Glutamatergic neuron (in vitro differentiated cells): Measurements from ENCODE around the gene CDC34. TPM values are rescaled to one million over a fixed set of nuclear protein-coding genes. Genes with fewer than 3 reads are reported as not detected.

ENCODE experiments used
- DNase-seq: peaks from one replicate; pipeline ENCODE4 v3.0.0; 2022
- H3K27ac Mint-ChIP-seq: one replicate; pipeline ENCODE4 v1.8.0; 2020; ENCODE audit warnings: mild to moderate bottlenecking, mixed read lengths, inconsistent platforms; ENCODE audit not compliant: unreplicated experiment
- H3K27me3 Mint-ChIP-seq: one replicate; pipeline ENCODE4 v1.8.0; 2020; ENCODE audit warnings: mild to moderate bottlenecking, moderate library complexity, mixed read lengths, inconsistent platforms; ENCODE audit not compliant: unreplicated experiment
- H3K36me3 Mint-ChIP-seq: one replicate; pipeline ENCODE4 v1.8.0; 2020; ENCODE audit warnings: mild to moderate bottlenecking, mixed read lengths, inconsistent platforms; ENCODE audit not compliant: unreplicated experiment
- H3K4me1 Mint-ChIP-seq: one replicate; pipeline ENCODE4 v1.8.0; 2020; ENCODE audit warnings: mild to moderate bottlenecking, low read depth, mixed read lengths, inconsistent platforms; ENCODE audit not compliant: unreplicated experiment
- H3K4me3 Mint-ChIP-seq: one replicate; pipeline ENCODE4 v1.8.0; 2020; ENCODE audit warnings: mild to moderate bottlenecking, mixed read lengths, inconsistent platforms; ENCODE audit not compliant: unreplicated experiment
- H3K9me3 Mint-ChIP-seq: one replicate; pipeline ENCODE4 v1.8.0; 2020; ENCODE audit warnings: mild to moderate bottlenecking, moderate library complexity, mixed read lengths, inconsistent platforms; ENCODE audit not compliant: unreplicated experiment
- CTCF ChIP-seq: fragments of 200-600 bp; sonication (generic); IDR thresholded peaks from one replicate; pipeline ENCODE4 v1.5.0; 2021; ENCODE audit not compliant: partially characterized antibody, unreplicated experiment
- total RNA-seq: library from RNA; stranded (reverse); fragmentation: NEBNext Ultra II Directional; extraction: Animal tissue kit (Norgen Biotek cat#: 25700); gene quantifications from one replicate; pipeline ENCODE4 v1.2.1, GENCODE V29; 2021; ENCODE audit not compliant: unreplicated experiment

CDC34 gene
- total RNA-seq, 1 donor from 2014 or later: 136 TPM

GRCh38 chr19:497491-497868, 34.1 kb upstream of the CDC34 start:
- Mint-ChIP-seq H3K4me3 (no peak overlapping the region), H3K36me3 (peaks cover 4% of the 10 kb centered on the region), H3K27ac (no peak overlapping the region), H3K9me3 (peaks cover 6% of the 10 kb centered on the region), H3K27me3 (peaks cover 14% of the 10 kb centered on the region), H3K4me1 (peaks cover 2% of the 10 kb centered on the region)
- no peak for TF ChIP-seq CTCF
- DNase-seq: no peak

- peaks cover 13% of the 10 kb centered on the region for H3K27me3 Mint-ChIP-seq
- no peak for TF ChIP-seq CTCF
- DNase-seq: no peak
- H3K4me3 Mint-ChIP-seq: no peak overlapping the region
- peaks cover 6% of the 10 kb centered on the region for H3K9me3 Mint-ChIP-seq
- H3K27ac Mint-ChIP-seq: no peak overlapping the region
- H3K4me1 Mint-ChIP-seq: peaks cover 2% of the 10 kb centered on the region
- H3K36me3 Mint-ChIP-seq: peaks cover 4% of the 10 kb centered on the region
These were observed 33.6 kb upstream of the CDC34 start for GRCh38 chr19:497869-498510.

GRCh38 chr19:498511-498891, 33.1 kb upstream of the CDC34 start:
- peaks cover 4% of the 10 kb centered on the region for H3K36me3 Mint-ChIP-seq
- DNase-seq: no peak
- TF ChIP-seq CTCF: no peak
- H3K9me3 Mint-ChIP-seq: peaks cover 6% of the 10 kb centered on the region
- H3K4me1 Mint-ChIP-seq: peaks cover 2% of the 10 kb centered on the region
- no peak overlapping the region for H3K4me3 Mint-ChIP-seq
- no peak overlapping the region for H3K27ac Mint-ChIP-seq
- H3K27me3 Mint-ChIP-seq: peaks cover 11% of the 10 kb centered on the region

- Mint-ChIP-seq H3K4me3 (peak overlapping the region; percentile 67), H3K9me3 (peaks cover 3% of the 10 kb centered on the region), H3K4me1 (no peaks in the 10 kb centered on the region), H3K27me3 (peaks cover 9% of the 10 kb centered on the region), H3K36me3 (peaks cover 4% of the 10 kb centered on the region), H3K27ac (no peak overlapping the region)
- TF ChIP-seq CTCF: no peak
- no peak for DNase-seq
These were observed 32.5 kb upstream of the CDC34 start for GRCh38 chr19:498977-499623.

GRCh38 chr19:501646-502045, 29.9 kb upstream of the CDC34 start:
- DNase-seq: no peak
- no peak overlapping the region for H3K27ac Mint-ChIP-seq
- TF ChIP-seq CTCF: no peak
- H3K36me3 Mint-ChIP-seq: peaks cover 4% of the 10 kb centered on the region
- no peak overlapping the region for H3K4me3 Mint-ChIP-seq
- peaks cover 6% of the 10 kb centered on the region for H3K9me3 Mint-ChIP-seq
- no peaks in the 10 kb centered on the region for H3K4me1 Mint-ChIP-seq
- H3K27me3 Mint-ChIP-seq: peaks cover 9% of the 10 kb centered on the region
